HEK293 (cell line): ENCODE data around the gene IKZF1.

Source experiments
- CTCF ChIA-PET: fragments of 350-600 bp; formaldehyde crosslinking; extraction: SDS; loops from one replicate; lab custom pipeline; 2021; ENCODE audit warnings: antibody characterized with exemption; lab: Yijun Ruan, JAX
- POLR2A ChIA-PET: fragments of 300-600 bp; formaldehyde crosslinking; extraction: SDS; loops from one replicate; lab custom pipeline; 2020; ENCODE audit warnings: antibody characterized with exemption, inconsistent platforms; lab: Yijun Ruan, JAX
- H3K27ac ChIP-seq: fragments of 200-500 bp; sonication (Bioruptor generic); 2 replicates; pipeline ENCODE4 v1.5.1; 2014; ENCODE audit warnings: low read depth, low read length, control low read depth, inconsistent platforms; ENCODE audit errors: extremely low read depth
- H3K36me3 ChIP-seq, 2 experiments: fragments of 200-500 bp in 1 of 2; sonication (Bioruptor generic) in 1 of 2; 1 replicate in 1 of 2; 2 replicates in 1 of 2; pipeline ENCODE4 v1.5.1; 2014 to 2017; ENCODE audit warnings: inconsistent platforms in 2 of 2, low read length in 2 of 2; ENCODE audit not compliant: control insufficient read depth in 2 of 2, insufficient read depth in 1 of 2
- H3K4me1 ChIP-seq: fragments of 200-500 bp; sonication (Bioruptor generic); 2 replicates; pipeline ENCODE4 v1.5.1; 2014; ENCODE audit warnings: mild to moderate bottlenecking, low read length, inconsistent platforms; ENCODE audit not compliant: control insufficient read depth, insufficient read depth
- H3K4me3 ChIP-seq: 2 replicates; pipeline ENCODE4 v1.5.1; 2011; ENCODE audit warnings: low read depth, mild to moderate bottlenecking, control low read depth, low read length, moderate library complexity
- H3K9me3 ChIP-seq: fragments of 200-500 bp; sonication (Bioruptor generic); 2 replicates; pipeline ENCODE4 v1.5.1; 2014; ENCODE audit warnings: low read depth, low read length, inconsistent platforms; ENCODE audit not compliant: control insufficient read depth, insufficient read depth
- EGR2 ChIP-seq: fragments of 450-650 bp; formaldehyde crosslinking; IDR thresholded peaks from 2 replicates; pipeline ENCODE4 v1.5.1; 2016; ENCODE audit warnings: low read depth, missing biosample characterization, missing genetic modification characterization
- GFI1B ChIP-seq: fragments of 450-650 bp; formaldehyde crosslinking; IDR thresholded peaks from 2 replicates; pipeline ENCODE4 v1.5.1; 2016; ENCODE audit warnings: missing biosample characterization, missing genetic modification characterization
- KLF10 ChIP-seq: fragments of 450-650 bp; IDR thresholded peaks from 2 replicates; pipeline ENCODE4 v1.5.1; 2018; ENCODE audit warnings: missing biosample characterization, mild to moderate bottlenecking, missing genetic modification characterization
- SP3 ChIP-seq: fragments of 450-650 bp; formaldehyde crosslinking; IDR thresholded peaks from 2 replicates; pipeline ENCODE4 v1.5.1; 2016; ENCODE audit warnings: missing biosample characterization, missing genetic modification characterization
- SP7 ChIP-seq: fragments of 450-650 bp; formaldehyde crosslinking; IDR thresholded peaks from 2 replicates; pipeline ENCODE4 v1.5.1; 2016; ENCODE audit warnings: missing biosample characterization, missing genetic modification characterization
- TCF7L2 ChIP-seq: IDR thresholded peaks from 2 replicates; pipeline ENCODE4 v1.6.1; 2011; ENCODE audit warnings: low read depth, mild to moderate bottlenecking, inconsistent platforms, low read length, moderate library complexity, borderline replicate concordance
- YY1 ChIP-seq: fragments of 450-650 bp; formaldehyde crosslinking; IDR thresholded peaks from 2 replicates; pipeline ENCODE4 v1.5.1; 2018; ENCODE audit warnings: missing biosample characterization, missing genetic modification characterization
- ZBTB8A ChIP-seq: fragments of 450-650 bp; formaldehyde crosslinking; IDR thresholded peaks from 2 replicates; pipeline ENCODE4 v1.5.1; 2016; ENCODE audit warnings: missing biosample characterization, missing genetic modification characterization
- ZFHX2 ChIP-seq: fragments of 450-650 bp; formaldehyde crosslinking; conservative IDR thresholded peaks from 2 replicates; pipeline ENCODE4 v1.5.1; 2016; ENCODE audit warnings: missing biosample characterization, missing genetic modification characterization
- ZNF146 ChIP-seq: fragments of 450-650 bp; formaldehyde crosslinking; IDR thresholded peaks from 2 replicates; pipeline ENCODE4 v1.5.1; 2016; ENCODE audit warnings: missing biosample characterization, missing genetic modification characterization
- ZNF202 ChIP-seq: fragments of 450-650 bp; formaldehyde crosslinking; IDR thresholded peaks from 2 replicates; pipeline ENCODE4 v1.5.1; 2016; ENCODE audit warnings: missing biosample characterization, missing genetic modification characterization, borderline replicate concordance
- ZNF513 ChIP-seq: fragments of 450-650 bp; IDR thresholded peaks from 2 replicates; pipeline ENCODE4 v1.5.1; 2018; ENCODE audit warnings: missing biosample characterization, missing genetic modification characterization
- ZNF621 ChIP-seq: fragments of 450-650 bp; formaldehyde crosslinking; IDR thresholded peaks from 2 replicates; pipeline ENCODE4 v1.5.1; 2017; ENCODE audit warnings: missing biosample characterization, missing genetic modification characterization
- ZNF624 ChIP-seq: fragments of 450-650 bp; formaldehyde crosslinking; IDR thresholded peaks from 2 replicates; pipeline ENCODE4 v1.5.1; 2017; ENCODE audit warnings: missing biosample characterization, missing genetic modification characterization
- ZNF658 ChIP-seq: fragments of 450-650 bp; formaldehyde crosslinking; IDR thresholded peaks from 2 replicates; pipeline ENCODE4; 2016; ENCODE audit warnings: missing biosample characterization, missing genetic modification characterization
- ZNF747 ChIP-seq: fragments of 450-650 bp; formaldehyde crosslinking; IDR thresholded peaks from 2 replicates; pipeline ENCODE4 v1.5.1; 2016; ENCODE audit warnings: missing biosample characterization, missing genetic modification characterization
- ZNF791 ChIP-seq: fragments of 450-650 bp; formaldehyde crosslinking; IDR thresholded peaks from 2 replicates; pipeline ENCODE4 v1.5.1; 2016; ENCODE audit warnings: missing biosample characterization, missing genetic modification characterization
- TF ChIP-seq, protein P1 (sequence below): sonication (generic); formaldehyde crosslinking; IDR thresholded peaks from 2 replicates; pipeline ENCODE4 v1.8.1; 2022; ENCODE audit warnings: mild to moderate bottlenecking, moderate library complexity, missing genetic modification reagents
- TF ChIP-seq, protein P2 (sequence below): fragments of 450-650 bp; formaldehyde crosslinking; IDR thresholded peaks from 2 replicates; pipeline ENCODE4 v1.5.1; 2017; ENCODE audit warnings: missing biosample characterization, missing genetic modification characterization
- TF ChIP-seq, protein P3 (sequence below): fragments of 450-650 bp; formaldehyde crosslinking; IDR thresholded peaks from 2 replicates; pipeline ENCODE4 v1.5.1; 2017; ENCODE audit warnings: missing biosample characterization, missing genetic modification characterization

IKZF1 gene

DNA sequence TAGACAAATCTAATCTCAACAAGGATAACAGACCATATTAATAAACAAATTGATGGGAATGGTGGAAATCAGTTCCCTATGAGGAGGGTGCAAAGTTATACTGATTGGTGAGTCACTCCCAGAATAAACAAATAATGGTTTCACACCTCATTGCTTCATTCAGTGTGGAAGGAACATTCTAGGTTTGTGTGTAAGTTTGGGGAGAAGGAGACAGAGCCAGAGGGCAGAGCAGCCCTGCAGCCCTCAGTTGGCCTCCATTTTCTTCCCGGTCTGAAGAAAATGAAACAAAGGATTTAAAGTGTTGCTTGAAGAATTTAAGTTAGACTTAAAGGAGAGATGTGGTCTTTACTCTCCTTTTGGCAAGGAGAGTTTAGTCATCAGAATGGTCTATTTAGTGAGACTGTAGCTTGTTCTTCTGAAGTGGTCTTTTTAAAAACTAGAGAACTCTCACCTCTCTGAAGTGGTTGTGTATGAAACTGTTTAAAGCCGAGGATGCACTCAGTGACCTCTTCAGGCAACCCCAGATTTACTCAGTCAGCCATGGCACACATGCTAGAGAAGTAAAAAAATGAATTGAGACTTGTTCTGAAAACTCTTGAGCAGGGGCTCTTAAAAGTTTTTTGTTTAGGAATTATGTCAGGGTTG, 27.2 kb downstream of the IKZF1 start:
- Histone ChIP-seq H3K36me3 (no peaks in the 10 kb centered on the region), H3K27ac (no peak overlapping the region), H3K4me1 (no peaks in the 10 kb centered on the region), H3K4me3 (no peak overlapping the region)
- TF ChIP-seq ZNF513 (tag by site-specific recombination) (no peak), ZNF202 (no peak)
- TF ChIP-seq, protein P1, sequence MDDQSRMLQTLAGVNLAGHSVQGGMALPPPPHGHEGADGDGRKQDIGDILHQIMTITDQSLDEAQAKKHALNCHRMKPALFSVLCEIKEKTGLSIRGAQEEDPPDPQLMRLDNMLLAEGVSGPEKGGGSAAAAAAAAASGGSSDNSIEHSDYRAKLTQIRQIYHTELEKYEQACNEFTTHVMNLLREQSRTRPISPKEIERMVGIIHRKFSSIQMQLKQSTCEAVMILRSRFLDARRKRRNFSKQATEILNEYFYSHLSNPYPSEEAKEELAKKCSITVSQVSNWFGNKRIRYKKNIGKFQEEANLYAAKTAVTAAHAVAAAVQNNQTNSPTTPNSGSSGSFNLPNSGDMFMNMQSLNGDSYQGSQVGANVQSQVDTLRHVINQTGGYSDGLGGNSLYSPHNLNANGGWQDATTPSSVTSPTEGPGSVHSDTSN (CRISPR knock-in tag): no peak
- TF ChIP-seq, all 188 proteins: peak for 0
- POLR2A ChIA-PET: no interaction called here
- CTCF ChIA-PET: interaction anchor here (0.9 kb wide), 1 partner anchor 17 kb away, joined by 4 read pairs; no protein-coding TSS in a partner anchor
- no peaks in the 10 kb centered on the region for H3K9me3 ChIP-seq

DNA sequence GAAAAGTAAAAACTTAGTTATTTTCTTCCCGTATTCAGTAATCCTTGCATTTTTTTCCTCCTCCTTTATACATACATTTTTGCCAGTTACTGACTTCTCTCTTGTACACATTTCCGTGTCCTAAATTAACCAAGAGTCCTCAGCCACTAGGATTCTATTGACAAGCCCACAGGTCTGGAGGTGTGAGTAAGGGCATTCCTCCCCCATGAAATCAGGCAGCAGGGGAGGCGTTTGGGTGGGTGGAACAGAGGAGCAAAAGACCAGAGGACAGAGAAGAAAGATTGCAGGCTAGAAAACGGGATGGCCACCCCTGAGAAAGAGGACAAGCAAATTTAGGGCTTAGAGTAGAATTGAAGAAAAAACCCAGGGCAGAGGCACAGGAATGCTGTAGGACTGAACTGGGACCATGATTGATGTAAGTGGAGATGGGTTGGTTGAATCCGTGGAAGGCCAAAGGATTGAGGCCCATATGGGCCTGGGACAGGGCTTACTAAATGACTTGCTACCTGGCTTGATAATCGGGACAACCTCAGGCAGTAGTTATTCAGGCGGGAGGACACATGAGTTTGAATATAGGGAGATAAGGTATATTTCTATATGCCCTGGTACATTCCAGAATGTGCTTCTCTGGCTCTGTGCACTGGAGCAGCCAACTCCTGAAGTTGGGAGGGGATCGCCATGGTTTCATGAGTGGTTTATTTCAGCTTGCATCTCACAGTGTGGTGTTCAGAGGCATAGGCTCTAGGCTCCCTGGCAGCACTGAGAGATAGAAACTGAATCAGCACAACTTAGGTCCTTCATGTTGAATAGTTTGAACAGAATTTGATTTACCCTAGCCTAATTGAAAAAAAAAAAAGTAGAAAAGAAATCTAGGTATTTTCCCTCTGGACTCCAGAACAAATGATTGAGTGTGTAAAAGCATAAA, 28.0 kb downstream of the IKZF1 start:
- no peak overlapping the region for H3K27ac ChIP-seq
- no peaks in the 10 kb centered on the region for H3K9me3 ChIP-seq
- no peak for TF ChIP-seq ZNF747 (tag by site-specific recombination)
- TF ChIP-seq ZNF791 (tag by site-specific recombination): no peak
- peak; percentile 51; the same call in 1 of the 2 replicates for TF ChIP-seq EGR2
- no peak for TF ChIP-seq ZNF624 (tag by site-specific recombination)
- TF ChIP-seq GFI1B: no peak
- no peak for TF ChIP-seq TCF7L2
- TF ChIP-seq ZNF146: no peak
- no peak for TF ChIP-seq ZBTB8A (tag by site-specific recombination)
- TF ChIP-seq KLF10: no peak
- TF ChIP-seq ZFHX2 (tag by site-specific recombination): 0 out of 2 replicates have a peak, but pooled peaks have one; percentile 34
- no peak overlapping the region for H3K4me3 ChIP-seq
- no peaks in the 10 kb centered on the region for H3K36me3 ChIP-seq
- H3K4me1 ChIP-seq: no peaks in the 10 kb centered on the region
- ChIA-PET CTCF (interaction anchor here (0.9 kb wide), 1 partner anchor 18 kb away, joined by 4 read pairs; no protein-coding TSS in a partner anchor), POLR2A (no interaction called here)

GRCh38 chr7:50333221-50333651, 28.7 kb downstream of the IKZF1 start:
- Histone ChIP-seq H3K36me3 (no peaks in the 10 kb centered on the region), H3K27ac (no peak overlapping the region), H3K4me3 (no peak overlapping the region), H3K4me1 (no peaks in the 10 kb centered on the region), H3K9me3 (no peaks in the 10 kb centered on the region)
- POLR2A ChIA-PET: no interaction called here
- TF ChIP-seq ZNF658 (tag by site-specific recombination): no peak
- CTCF ChIA-PET: no interaction called here

GRCh38 chr7:50334341-50334994, 30.0 kb downstream of the IKZF1 start:
- CTCF ChIA-PET: no interaction called here
- H3K9me3 ChIP-seq: no peaks in the 10 kb centered on the region
- POLR2A ChIA-PET: no interaction called here
- H3K36me3 ChIP-seq: no peaks in the 10 kb centered on the region
- no peaks in the 10 kb centered on the region for H3K4me1 ChIP-seq
- no peak overlapping the region for H3K4me3 ChIP-seq
- no peak overlapping the region for H3K27ac ChIP-seq
- no peak for TF ChIP-seq SP7 (tag by site-specific recombination)
- TF ChIP-seq ZNF621 (tag by site-specific recombination): no peak
- TF ChIP-seq, protein P2, sequence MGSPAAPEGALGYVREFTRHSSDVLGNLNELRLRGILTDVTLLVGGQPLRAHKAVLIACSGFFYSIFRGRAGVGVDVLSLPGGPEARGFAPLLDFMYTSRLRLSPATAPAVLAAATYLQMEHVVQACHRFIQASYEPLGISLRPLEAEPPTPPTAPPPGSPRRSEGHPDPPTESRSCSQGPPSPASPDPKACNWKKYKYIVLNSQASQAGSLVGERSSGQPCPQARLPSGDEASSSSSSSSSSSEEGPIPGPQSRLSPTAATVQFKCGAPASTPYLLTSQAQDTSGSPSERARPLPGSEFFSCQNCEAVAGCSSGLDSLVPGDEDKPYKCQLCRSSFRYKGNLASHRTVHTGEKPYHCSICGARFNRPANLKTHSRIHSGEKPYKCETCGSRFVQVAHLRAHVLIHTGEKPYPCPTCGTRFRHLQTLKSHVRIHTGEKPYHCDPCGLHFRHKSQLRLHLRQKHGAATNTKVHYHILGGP (tag by site-specific recombination): no peak
- no peak for TF ChIP-seq YY1 (tag by site-specific recombination)
- TF ChIP-seq SP3 (tag by site-specific recombination): no peak
- TF ChIP-seq, protein P3, sequence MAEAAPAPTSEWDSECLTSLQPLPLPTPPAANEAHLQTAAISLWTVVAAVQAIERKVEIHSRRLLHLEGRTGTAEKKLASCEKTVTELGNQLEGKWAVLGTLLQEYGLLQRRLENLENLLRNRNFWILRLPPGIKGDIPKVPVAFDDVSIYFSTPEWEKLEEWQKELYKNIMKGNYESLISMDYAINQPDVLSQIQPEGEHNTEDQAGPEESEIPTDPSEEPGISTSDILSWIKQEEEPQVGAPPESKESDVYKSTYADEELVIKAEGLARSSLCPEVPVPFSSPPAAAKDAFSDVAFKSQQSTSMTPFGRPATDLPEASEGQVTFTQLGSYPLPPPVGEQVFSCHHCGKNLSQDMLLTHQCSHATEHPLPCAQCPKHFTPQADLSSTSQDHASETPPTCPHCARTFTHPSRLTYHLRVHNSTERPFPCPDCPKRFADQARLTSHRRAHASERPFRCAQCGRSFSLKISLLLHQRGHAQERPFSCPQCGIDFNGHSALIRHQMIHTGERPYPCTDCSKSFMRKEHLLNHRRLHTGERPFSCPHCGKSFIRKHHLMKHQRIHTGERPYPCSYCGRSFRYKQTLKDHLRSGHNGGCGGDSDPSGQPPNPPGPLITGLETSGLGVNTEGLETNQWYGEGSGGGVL: no peak
